NK-92 treated with Interleukin-12 subunit alpha and Interleukin-12 subunit beta, amount 100 ng/mL, for 24 hours (cell line): Measurements from ENCODE around the gene NUDT14.

Experiments
- DNase-seq: peaks from one replicate; lab custom pipeline; 2025; lab: John Stamatoyannopoulos, UW

Gene NUDT14

DNA sequence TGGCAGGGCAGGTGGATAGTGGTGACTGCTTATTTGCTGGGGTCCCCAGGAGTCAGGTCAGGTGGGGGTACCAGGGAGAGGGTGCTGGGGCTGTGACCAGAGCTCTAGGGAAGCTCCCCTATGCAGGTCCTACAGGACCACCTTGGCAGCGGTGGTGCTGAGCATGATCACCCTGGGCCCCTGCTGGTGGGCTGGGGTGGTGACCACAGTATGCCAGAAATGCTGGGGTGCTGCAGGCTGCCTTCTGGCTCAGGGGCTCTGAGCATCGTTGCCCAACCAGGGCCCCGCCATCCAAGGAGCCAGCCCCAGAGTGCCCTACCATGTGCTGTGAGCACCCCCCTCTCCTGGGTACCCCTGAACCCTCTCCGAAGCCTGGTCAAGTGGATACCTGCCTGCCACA lies 17.5 kb upstream of the NUDT14 start:
- no peak for DNase-seq

GRCh38 chr14:105197211-105197641 lies 16.1 kb upstream of the NUDT14 start:
- DNase-seq = no peak

- DNase-seq = no peak
Measured at GRCh38 chr14:105196265-105196960, 15.3 kb upstream of the NUDT14 start.

GRCh38 chr14:105195522-105196264 lies 14.6 kb upstream of the NUDT14 start:
- DNase-seq = no peak

- no peak for DNase-seq
Measured at GRCh38 chr14:105195051-105195450, 13.9 kb upstream of the NUDT14 start.

DNA sequence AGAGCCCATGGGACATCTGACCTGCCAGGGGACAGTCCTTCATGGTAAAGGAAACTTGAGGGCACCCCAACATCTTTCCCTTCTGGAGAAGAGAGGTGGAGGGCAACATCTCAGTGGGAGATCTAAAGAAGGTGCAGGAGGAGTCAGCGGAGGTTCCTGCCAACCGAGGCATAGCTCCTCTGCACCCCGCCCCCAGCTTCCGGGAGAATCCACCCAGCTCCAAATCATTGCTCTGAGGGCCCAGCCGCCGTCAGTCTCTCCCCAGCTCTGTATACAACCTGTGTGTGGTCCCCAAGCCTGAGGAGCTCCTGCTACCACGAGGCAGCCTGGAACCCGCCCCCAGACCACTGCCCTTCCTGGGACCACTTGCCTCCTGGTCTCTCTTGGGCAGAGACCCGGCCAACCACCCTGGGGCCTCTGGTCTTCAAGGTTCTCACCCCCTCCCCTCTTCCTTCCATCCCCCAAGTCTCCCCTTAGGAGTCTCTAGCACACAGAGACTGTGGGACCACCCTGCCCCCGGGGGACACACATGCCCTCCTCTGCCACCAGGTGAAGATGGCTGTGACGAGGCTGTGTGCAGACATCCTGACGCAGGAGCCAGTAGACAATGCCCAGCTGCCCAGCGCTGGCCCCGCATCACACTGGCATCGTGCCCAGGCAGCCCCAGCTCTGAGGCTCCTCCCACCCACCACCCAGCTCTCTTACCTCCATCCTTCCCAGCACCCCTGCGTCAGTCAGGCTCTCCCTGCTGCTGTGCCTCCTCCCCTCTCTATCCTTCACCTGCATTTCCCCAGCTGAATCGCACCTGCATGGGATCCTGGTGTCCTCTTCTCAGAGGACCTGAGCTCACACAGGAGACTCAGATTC lies 13.0 kb upstream of the NUDT14 start:
- no peak for DNase-seq

- no peak for DNase-seq
Measured at GRCh38 chr14:105192866-105193731, 12.0 kb upstream of the NUDT14 start.

- DNase-seq = no peak
Measured at GRCh38 chr14:105187935-105188524, 6.9 kb upstream of the NUDT14 start.

GRCh38 chr14:105187116-105187515 lies 6.0 kb upstream of the NUDT14 start:
- DNase-seq = no peak

DNA sequence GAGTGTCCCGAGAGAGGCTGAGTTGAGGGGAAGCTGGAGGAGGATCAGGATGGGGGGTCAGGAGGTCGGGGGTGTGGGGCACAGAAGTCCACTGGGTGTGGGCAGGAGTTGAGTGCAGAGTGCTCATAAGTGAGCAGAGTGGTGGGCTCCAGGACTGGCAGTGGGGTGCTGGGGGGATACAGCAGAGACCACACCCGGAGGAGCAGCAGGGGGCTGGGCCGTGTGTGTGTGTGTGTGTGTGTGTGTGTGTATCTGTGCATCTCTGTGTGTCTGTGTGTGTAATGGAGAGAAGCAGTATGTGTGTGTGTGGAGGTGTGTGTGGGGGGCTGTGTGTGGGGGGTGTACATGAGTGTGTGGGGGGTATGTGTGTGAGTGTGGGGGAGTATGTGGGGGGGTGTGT lies 4.9 kb upstream of the NUDT14 start:
- DNase-seq = no peak

DNA sequence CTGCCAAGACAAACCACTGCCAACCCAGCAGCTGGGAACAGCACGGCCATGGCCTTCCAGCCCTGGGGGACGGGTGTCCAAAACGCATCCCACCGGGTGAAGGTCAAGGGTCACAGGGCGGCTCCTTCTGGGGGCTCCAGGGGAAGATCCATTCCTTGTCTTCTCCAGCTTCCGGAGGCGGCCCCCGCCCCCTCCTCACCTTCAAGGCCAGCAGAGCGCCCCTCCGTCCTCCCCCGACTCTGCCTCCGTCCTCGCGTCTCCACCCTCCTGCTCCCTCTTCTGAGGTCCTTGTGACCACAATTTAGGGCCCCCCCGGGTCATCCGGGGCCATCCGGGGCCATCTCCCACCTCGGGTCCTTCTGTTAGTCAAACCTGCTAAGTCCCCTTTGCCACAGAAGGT lies 3.9 kb upstream of the NUDT14 start:
- DNase-seq = no peak

- no peak for DNase-seq
Measured at GRCh38 chr14:105184461-105184860, 3.3 kb upstream of the NUDT14 start.

DNA sequence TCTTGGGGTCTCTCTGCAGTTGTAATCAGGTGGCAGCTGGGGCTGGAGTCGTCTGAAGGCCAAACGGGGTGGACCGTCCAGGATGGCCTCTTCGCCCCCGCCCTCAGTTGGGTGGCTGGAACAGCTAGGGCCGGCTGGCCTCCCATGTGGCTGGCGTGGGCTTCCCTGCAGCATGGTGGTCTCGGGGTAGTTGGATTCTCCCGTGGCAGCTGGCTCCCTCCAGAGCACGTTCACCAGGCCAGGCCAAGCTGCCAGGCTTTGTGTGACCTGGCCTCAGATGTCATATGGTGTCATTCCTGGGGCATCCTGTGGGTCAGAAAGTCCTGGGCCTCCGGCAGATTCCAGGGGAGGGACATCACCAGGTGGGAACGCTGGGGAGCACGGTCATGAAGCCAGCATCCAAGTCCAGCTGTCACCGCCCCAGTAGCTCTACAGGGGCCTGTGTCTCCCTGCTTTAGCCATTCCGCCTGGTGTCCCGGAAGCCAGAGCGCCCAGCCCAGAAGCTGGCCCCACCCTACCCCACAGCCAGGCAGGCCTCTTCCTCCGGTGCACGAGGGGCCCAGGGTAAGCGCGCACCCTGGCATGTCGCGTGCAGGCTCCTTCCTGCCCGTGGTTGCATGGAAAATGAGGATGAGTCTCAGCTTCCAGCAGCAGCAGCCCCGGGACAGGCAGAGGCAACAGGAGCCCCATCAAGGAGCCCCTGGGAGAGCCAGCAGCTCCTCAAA lies 1.3 kb upstream of the NUDT14 start:
- no peak for DNase-seq

DNA sequence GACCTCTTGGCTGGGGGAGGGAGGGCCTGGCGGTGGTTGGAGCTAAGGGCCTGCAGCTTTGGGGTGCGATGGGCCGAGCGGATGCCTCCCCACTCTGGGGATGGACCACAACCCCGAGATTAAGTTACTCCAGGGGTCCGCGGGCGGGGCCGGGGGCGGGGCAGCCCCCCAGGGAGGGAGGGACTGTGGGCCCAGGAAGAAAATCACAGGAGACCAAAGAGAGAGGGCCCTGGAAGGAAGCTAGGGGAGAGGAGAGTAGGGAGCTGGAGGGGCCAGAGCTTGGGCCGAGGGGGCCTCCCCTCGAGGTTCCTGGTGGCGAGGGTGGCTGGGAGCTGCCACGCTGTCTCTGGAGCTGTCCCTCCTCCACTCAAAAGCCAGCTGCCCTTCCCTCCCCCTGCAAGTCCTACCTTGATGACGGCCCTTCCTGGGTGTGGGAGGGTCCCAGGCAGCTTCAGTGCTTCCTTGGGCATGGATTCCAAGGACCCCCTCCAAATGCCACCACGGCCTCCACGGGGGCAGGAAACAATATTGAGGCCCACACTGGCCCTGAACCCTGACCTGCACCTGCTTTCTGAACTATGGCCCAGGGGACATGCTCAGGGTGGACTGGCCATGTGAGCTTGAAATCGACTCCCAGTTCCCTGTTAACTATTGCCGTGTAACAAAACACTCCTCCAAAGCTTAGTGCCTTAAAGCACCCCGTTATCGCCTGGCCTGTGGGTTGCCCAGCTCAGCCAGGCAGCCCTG lies 610 bp upstream of the NUDT14 start:
- DNase-seq = no peak

DNA sequence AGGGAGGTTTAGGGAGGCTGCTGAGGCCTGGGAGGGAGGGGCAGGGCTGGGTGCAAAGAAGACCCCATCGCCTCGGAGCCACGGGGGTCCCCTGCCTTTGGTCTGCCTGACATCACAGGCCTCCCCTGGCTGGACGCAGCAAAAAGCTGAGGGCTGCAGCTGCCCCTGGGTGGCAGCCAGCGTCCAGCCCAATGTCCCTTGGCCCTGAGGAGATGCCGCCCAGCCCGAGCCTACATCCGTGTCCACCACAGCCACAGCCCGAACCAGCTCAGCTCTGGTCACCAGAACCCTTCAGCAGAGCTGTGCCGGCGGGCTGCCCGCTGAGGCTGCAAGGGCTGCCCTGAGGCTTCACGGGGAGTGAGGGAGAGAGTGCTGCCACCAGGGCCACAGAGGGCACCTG lies 1.9 kb downstream of the NUDT14 start:
- no peak for DNase-seq

DNA sequence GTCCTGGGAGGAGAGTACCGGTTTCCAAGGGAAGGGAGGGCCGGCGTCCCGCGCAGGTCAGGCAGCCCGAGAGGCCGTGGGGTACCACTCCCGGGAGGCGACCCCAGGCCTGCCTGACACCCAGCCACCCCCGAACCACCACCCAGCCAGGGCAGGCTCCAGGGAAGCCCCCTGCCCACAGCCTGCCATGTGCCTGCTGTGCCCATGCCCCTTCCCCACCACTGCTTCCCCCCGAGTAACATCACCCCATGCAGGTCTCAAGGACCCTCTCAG lies 2.3 kb downstream of the NUDT14 start:
- DNase-seq = no peak

DNA sequence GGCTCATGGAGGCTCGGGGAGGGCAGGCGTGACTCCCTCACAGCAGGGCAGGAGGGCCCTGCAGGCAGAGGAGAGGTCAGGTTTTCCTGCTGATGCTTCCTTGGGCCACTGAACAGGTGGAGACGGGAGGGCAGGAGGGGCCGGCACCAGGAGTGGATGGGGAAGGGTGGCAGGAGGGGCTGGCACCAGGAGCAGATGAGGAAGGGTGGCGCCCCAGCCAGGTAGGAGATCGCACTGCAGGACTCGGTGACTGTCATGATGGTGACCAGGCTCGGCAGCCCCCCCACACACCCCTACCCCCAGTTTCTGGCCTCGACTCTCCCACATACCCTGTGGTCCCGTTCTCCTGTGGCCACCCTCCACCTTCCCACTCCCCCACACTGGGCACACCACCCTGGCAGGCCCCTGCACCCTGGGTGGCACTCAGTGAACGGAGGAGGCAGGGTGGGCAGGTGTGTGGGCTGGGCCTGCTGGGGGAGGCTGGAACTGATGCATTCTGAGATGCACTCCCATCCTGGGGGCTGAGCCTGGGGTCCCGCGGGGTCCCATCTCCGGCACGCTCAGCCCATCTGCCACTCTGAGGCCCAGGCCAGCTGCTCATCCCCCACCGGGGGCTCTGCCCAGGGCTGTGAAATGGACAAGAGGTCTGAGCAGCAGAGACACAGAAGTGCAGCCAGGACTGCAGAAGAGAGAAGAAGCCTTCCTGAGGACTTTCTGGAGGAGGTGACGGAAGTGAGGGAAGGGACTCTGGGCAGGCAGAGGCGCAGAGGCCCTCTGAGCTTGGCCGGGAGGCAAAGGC lies 2.8 kb downstream of the NUDT14 start:
- no peak for DNase-seq

- DNase-seq = no peak
Measured at GRCh38 chr14:105177082-105177481, 4.0 kb downstream of the NUDT14 start.

DNA sequence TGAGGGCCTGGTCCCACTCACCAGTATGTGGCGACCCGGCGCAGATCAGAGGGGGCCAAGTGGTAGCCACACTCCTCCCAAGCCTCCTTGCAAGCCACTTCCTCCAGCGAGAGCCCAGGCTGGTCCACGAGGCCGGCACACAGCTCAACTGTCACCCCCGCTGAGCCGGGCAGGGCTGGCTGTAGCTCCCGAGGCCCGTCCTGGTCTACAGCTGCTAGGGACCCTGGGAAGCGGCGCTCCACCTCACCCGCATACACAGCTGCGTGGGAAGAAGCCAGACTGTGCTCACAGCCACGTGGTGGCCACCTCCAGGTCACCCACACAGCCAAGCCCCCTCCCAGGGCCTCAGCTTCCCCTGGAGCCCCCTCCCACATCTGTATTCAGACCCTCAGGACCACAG lies 4.6 kb downstream of the NUDT14 start:
- no peak for DNase-seq
